Muscle layer of duodenum (tissue), 2 donors: ENCODE results near the gene C4orf50.

Experiments used
- H3K27ac ChIP-seq: one replicate; pipeline ENCODE4 v1.7.0; 2013; ENCODE audit warnings: mild to moderate bottlenecking, low read length
- H3K27me3 ChIP-seq: one replicate; pipeline ENCODE4 v1.7.0; 2013; ENCODE audit warnings: low read depth, mild to moderate bottlenecking, control low read depth, low read length
- H3K36me3 ChIP-seq, 2 donors: one replicate each; pipeline ENCODE4 v1.7.0; 2013; ENCODE audit warnings: low read length in 2 of 2, control low read depth in 1 of 2, mild to moderate bottlenecking in 1 of 2; ENCODE audit not compliant: insufficient read depth in 2 of 2, control insufficient read depth in 1 of 2
- H3K4me1 ChIP-seq, 2 donors: one replicate each; pipeline ENCODE4 v1.7.0; 2013; ENCODE audit warnings: low read length in 2 of 2, mild to moderate bottlenecking in 2 of 2, control low read depth in 1 of 2, moderate library complexity in 1 of 2; ENCODE audit not compliant: insufficient read depth in 2 of 2, control insufficient read depth in 1 of 2
- H3K4me3 ChIP-seq, 2 donors: one replicate each; pipeline ENCODE4 v1.7.0; 2013; ENCODE audit warnings: low read length in 2 of 2, low read depth in 1 of 2, mild to moderate bottlenecking in 1 of 2
- H3K9me3 ChIP-seq, 2 donors: one replicate each; pipeline ENCODE4 v1.7.0; 2013; ENCODE audit warnings: low read length in 2 of 2, control low read depth in 1 of 2, mild to moderate bottlenecking in 1 of 2; ENCODE audit not compliant: control insufficient read depth in 1 of 2
- donor health status: healthy.

C4orf50 gene

GRCh38 chr4:5963611-5964010 lies 54.6 kb downstream of the C4orf50 start:
- Histone ChIP-seq H3K27ac (no peak overlapping the region), H3K4me1 (no peaks in the 10 kb centered on the region), H3K27me3 (no peaks in the 10 kb centered on the region), H3K9me3 (no peaks in the 10 kb centered on the region), H3K4me3 (no peak overlapping the region), H3K36me3 (no peaks in the 10 kb centered on the region)

GRCh38 chr4:5962416-5962815 lies 55.8 kb downstream of the C4orf50 start:
- no peaks in the 10 kb centered on the region for H3K9me3 ChIP-seq
- no peaks in the 10 kb centered on the region for H3K27me3 ChIP-seq
- H3K4me3 ChIP-seq: no peak overlapping the region
- no peak overlapping the region for H3K27ac ChIP-seq
- no peaks in the 10 kb centered on the region for H3K36me3 ChIP-seq
- H3K4me1 ChIP-seq: no peaks in the 10 kb centered on the region

- Histone ChIP-seq H3K4me1 (no peaks in the 10 kb centered on the region), H3K36me3 (no peaks in the 10 kb centered on the region), H3K27me3 (no peaks in the 10 kb centered on the region), H3K27ac (no peak overlapping the region), H3K9me3 (no peaks in the 10 kb centered on the region), H3K4me3 (no peak overlapping the region)
Observed at GRCh38 chr4:5960252-5960880, 57.9 kb downstream of the C4orf50 start.

GRCh38 chr4:5959211-5959982 lies 58.8 kb downstream of the C4orf50 start:
- H3K36me3 ChIP-seq: no peaks in the 10 kb centered on the region
- no peak overlapping the region for H3K27ac ChIP-seq
- no peak overlapping the region for H3K4me3 ChIP-seq
- H3K4me1 ChIP-seq: no peaks in the 10 kb centered on the region
- no peaks in the 10 kb centered on the region for H3K27me3 ChIP-seq
- H3K9me3 ChIP-seq: no peaks in the 10 kb centered on the region

- no peaks in the 10 kb centered on the region for H3K36me3 ChIP-seq
- H3K4me1 ChIP-seq: no peaks in the 10 kb centered on the region
- H3K9me3 ChIP-seq: no peaks in the 10 kb centered on the region
- H3K27me3 ChIP-seq: no peaks in the 10 kb centered on the region
- H3K4me3 ChIP-seq: no peak overlapping the region
- H3K27ac ChIP-seq: no peak overlapping the region
Observed at GRCh38 chr4:5958199-5958735, 60.0 kb downstream of the C4orf50 start.

- H3K27me3 ChIP-seq: no peaks in the 10 kb centered on the region
- H3K4me3 ChIP-seq: no peak overlapping the region
- H3K9me3 ChIP-seq: no peaks in the 10 kb centered on the region
- no peaks in the 10 kb centered on the region for H3K36me3 ChIP-seq
- no peak overlapping the region for H3K27ac ChIP-seq
- H3K4me1 ChIP-seq: no peaks in the 10 kb centered on the region
Observed at GRCh38 chr4:5957076-5957475, 61.2 kb downstream of the C4orf50 start.

GRCh38 chr4:5956285-5957021 lies 61.8 kb downstream of the C4orf50 start:
- H3K4me1 ChIP-seq: no peaks in the 10 kb centered on the region
- no peak overlapping the region for H3K27ac ChIP-seq
- H3K36me3 ChIP-seq: no peaks in the 10 kb centered on the region
- no peaks in the 10 kb centered on the region for H3K9me3 ChIP-seq
- no peak overlapping the region for H3K4me3 ChIP-seq
- H3K27me3 ChIP-seq: no peaks in the 10 kb centered on the region

GRCh38 chr4:5955856-5956255 lies 62.4 kb downstream of the C4orf50 start:
- no peaks in the 10 kb centered on the region for H3K36me3 ChIP-seq
- H3K27me3 ChIP-seq: no peaks in the 10 kb centered on the region
- H3K9me3 ChIP-seq: no peaks in the 10 kb centered on the region
- no peak overlapping the region for H3K27ac ChIP-seq
- H3K4me3 ChIP-seq: no peak overlapping the region
- no peaks in the 10 kb centered on the region for H3K4me1 ChIP-seq

GRCh38 chr4:5955201-5955821 lies 62.9 kb downstream of the C4orf50 start:
- H3K36me3 ChIP-seq: no peaks in the 10 kb centered on the region
- H3K27ac ChIP-seq: no peak overlapping the region
- H3K9me3 ChIP-seq: no peaks in the 10 kb centered on the region
- no peaks in the 10 kb centered on the region for H3K27me3 ChIP-seq
- H3K4me3 ChIP-seq: no peak overlapping the region
- no peaks in the 10 kb centered on the region for H3K4me1 ChIP-seq

GRCh38 chr4:5954056-5954760 lies 64.0 kb downstream of the C4orf50 start:
- Histone ChIP-seq H3K4me1 (no peaks in the 10 kb centered on the region), H3K4me3 (no peak overlapping the region), H3K27ac (no peak overlapping the region), H3K9me3 (no peaks in the 10 kb centered on the region), H3K27me3 (no peaks in the 10 kb centered on the region), H3K36me3 (no peaks in the 10 kb centered on the region)
